Measurements from ENCODE around the gene SEC16A.

Gene SEC16A

DNA sequence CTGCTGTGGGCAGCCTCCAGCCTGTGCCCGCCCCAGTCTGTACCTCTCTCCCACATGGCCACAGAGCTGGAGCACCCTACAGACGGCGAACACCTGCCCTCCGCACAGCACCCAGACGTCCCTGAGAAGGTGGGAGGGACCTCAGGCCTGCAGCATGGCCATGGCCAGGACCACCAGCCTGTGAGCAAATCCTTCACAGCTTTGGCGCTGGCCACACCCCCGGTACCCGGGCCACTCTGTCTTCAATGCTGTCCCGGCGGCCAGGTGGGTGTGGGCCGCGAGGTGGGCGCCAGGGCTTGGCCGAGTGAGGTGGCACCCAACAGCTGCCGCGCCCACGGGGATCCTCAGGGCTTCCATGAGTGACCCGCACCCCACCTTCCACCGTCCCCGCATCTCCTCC, 44.3 kb upstream of the SEC16A start:
- Histone ChIP-seq H3K4me2 (no peak overlapping the region), H3K27ac (no peak overlapping the region), H3K79me2 (ENCODE audit: insufficient read depth, low read depth) (no peaks in the 10 kb centered on the region), H3K27me3 (ENCODE audit: insufficient read depth, low read depth) (peaks cover 59% of the 10 kb centered on the region), H2AFZ (ENCODE audit: low read depth) (no peak overlapping the region), H3K4me1 (ENCODE audit: low read depth, poor library complexity, severe bottlenecking) (no peaks in the 10 kb centered on the region), H4K20me1 (ENCODE audit: insufficient read depth) (no peaks in the 10 kb centered on the region), H3K4me3 (IDR thresholded peaks at IDR 0.05; ENCODE audit: insufficient read depth, low read depth, low read length) (no peak overlapping the region), H3K36me3 (ENCODE audit: insufficient read depth) (no peaks in the 10 kb centered on the region), H3K9ac (no peak overlapping the region)
- TF ChIP-seq, protein P1, sequence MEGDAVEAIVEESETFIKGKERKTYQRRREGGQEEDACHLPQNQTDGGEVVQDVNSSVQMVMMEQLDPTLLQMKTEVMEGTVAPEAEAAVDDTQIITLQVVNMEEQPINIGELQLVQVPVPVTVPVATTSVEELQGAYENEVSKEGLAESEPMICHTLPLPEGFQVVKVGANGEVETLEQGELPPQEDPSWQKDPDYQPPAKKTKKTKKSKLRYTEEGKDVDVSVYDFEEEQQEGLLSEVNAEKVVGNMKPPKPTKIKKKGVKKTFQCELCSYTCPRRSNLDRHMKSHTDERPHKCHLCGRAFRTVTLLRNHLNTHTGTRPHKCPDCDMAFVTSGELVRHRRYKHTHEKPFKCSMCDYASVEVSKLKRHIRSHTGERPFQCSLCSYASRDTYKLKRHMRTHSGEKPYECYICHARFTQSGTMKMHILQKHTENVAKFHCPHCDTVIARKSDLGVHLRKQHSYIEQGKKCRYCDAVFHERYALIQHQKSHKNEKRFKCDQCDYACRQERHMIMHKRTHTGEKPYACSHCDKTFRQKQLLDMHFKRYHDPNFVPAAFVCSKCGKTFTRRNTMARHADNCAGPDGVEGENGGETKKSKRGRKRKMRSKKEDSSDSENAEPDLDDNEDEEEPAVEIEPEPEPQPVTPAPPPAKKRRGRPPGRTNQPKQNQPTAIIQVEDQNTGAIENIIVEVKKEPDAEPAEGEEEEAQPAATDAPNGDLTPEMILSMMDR (conservative IDR thresholded peaks at IDR 0.05; ENCODE audit: low read depth, low read length) = no peak

DNA sequence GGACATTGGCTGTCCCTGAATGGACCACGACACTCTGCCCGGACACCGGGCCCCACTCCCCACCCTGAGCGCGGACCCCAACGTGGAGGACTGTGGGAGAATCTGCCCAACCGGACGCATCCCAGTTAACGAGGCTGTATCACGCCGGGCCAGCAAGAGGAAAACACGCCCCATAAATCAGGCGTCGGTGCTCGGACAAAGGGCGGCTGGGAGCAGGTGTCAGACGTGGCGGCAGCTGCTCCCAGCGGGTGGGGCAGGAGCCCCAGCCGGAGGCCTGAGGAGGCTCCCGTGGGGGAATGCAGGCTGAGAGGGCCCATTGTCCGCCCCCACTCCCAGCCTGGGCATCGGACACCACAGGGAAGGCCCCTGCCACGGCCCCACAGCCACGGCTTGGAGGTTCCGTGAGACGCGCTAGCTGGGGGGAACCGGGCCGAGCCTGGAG, 43.8 kb upstream of the SEC16A start:
- Histone ChIP-seq H3K27me3 (ENCODE audit: insufficient read depth, low read depth) (peaks cover 60% of the 10 kb centered on the region), H3K4me1 (ENCODE audit: low read depth, poor library complexity, severe bottlenecking) (no peaks in the 10 kb centered on the region), H3K36me3 (ENCODE audit: insufficient read depth) (no peaks in the 10 kb centered on the region), H3K4me2 (no peak overlapping the region), H4K20me1 (ENCODE audit: insufficient read depth) (no peaks in the 10 kb centered on the region), H3K27ac (no peak overlapping the region), H3K4me3 (IDR thresholded peaks at IDR 0.05; ENCODE audit: insufficient read depth, low read depth, low read length) (no peak overlapping the region), H2AFZ (ENCODE audit: low read depth) (no peak overlapping the region), H3K79me2 (ENCODE audit: insufficient read depth, low read depth) (no peaks in the 10 kb centered on the region), H3K9ac (no peak overlapping the region)
- TF ChIP-seq, protein P1 (conservative IDR thresholded peaks at IDR 0.05; ENCODE audit: low read depth, low read length) = no peak

DNA sequence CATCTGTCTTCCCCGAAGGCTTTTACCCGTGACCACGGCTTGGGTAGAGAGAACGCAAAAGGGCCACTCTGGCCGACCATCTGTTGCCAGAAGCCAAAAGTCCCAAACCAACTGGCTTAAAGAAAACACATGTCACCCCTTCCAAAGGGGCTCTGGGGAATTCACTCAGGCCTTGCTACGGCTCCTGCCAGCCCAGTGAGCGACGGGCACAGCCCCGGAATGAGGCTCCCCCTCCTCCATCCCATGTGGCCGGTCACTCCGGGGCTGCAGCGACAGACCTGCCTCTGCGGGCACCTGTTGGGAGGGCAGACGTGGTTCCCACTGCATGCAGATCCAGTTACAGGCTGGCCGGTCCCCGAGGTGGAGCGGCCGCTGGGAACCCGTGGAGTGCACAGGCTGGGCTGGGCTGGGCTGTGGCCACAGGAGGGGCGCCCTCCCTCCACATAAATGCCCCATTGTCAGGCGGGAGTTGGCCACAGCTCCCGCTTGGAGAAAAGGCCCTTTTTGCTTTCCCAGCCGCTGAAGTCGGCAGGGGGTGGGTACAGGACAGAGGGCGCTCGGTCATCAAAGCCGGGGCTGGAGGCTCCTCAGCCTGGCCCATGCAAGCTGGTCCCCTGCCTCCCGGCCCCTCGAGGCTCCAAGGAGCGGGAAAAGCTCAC, 43.1 kb upstream of the SEC16A start:
- Histone ChIP-seq H3K36me3 (ENCODE audit: insufficient read depth) (no peaks in the 10 kb centered on the region), H3K27ac (no peak overlapping the region), H2AFZ (ENCODE audit: low read depth) (no peak overlapping the region), H3K79me2 (ENCODE audit: insufficient read depth, low read depth) (no peaks in the 10 kb centered on the region), H3K4me2 (no peak overlapping the region), H3K4me3 (IDR thresholded peaks at IDR 0.05; ENCODE audit: insufficient read depth, low read depth, low read length) (no peak overlapping the region), H3K4me1 (ENCODE audit: low read depth, poor library complexity, severe bottlenecking) (no peaks in the 10 kb centered on the region), H3K9ac (no peak overlapping the region), H4K20me1 (ENCODE audit: insufficient read depth) (no peaks in the 10 kb centered on the region), H3K27me3 (ENCODE audit: insufficient read depth, low read depth) (peaks cover 61% of the 10 kb centered on the region)
- TF ChIP-seq, protein P1 (conservative IDR thresholded peaks at IDR 0.05; ENCODE audit: low read depth, low read length) = no peak

DNA sequence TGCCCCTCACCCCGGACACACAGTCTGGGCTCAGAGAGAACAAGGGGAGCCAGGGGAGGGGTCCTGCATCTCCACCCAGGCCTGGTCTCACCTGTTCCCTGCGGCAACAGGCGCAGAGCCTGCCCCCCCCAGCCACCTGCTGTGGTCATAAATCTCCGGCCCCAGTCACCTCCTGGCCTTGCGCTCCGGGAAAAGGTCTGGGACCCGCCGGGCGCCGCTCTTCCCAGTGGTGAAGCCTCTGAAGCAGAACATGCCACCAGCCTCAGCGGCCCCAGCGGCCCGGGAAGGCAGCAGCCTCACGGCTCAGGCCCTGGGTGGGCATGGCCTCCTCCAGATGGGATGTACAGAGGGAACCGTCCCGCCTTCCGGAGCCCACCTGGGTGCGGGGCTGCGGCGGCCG, 42.4 kb upstream of the SEC16A start:
- H4K20me1 ChIP-seq (ENCODE audit: insufficient read depth) = no peaks in the 10 kb centered on the region
- no peak overlapping the region for H3K27ac ChIP-seq
- H3K27me3 ChIP-seq (ENCODE audit: insufficient read depth, low read depth) = peaks cover 60% of the 10 kb centered on the region
- no peaks in the 10 kb centered on the region for H3K79me2 ChIP-seq (ENCODE audit: insufficient read depth, low read depth)
- no peak overlapping the region for H3K4me2 ChIP-seq
- TF ChIP-seq, protein P1 (conservative IDR thresholded peaks at IDR 0.05; ENCODE audit: low read depth, low read length) = no peak
- H3K9ac ChIP-seq = no peak overlapping the region
- H3K36me3 ChIP-seq (ENCODE audit: insufficient read depth) = no peaks in the 10 kb centered on the region
- no peaks in the 10 kb centered on the region for H3K4me1 ChIP-seq (ENCODE audit: low read depth, poor library complexity, severe bottlenecking)
- H3K4me3 ChIP-seq (IDR thresholded peaks at IDR 0.05; ENCODE audit: insufficient read depth, low read depth, low read length) = no peak overlapping the region
- H2AFZ ChIP-seq (ENCODE audit: low read depth) = no peak overlapping the region
